GM06990 (cell line): ENCODE results near the gene NAGLU.
"Not testable (repeated sequence)": the region's sequence is repeated elsewhere in the genome, so short reads cannot be mapped to it uniquely, and the experiment has no call there.

Source experiments
- DNase-seq: peaks from one replicate; pipeline ENCODE4 v3.0.0-alpha.2; 2011; ENCODE audit not compliant: insufficient read length; ENCODE audit errors: extremely low read depth
- H3K27me3 ChIP-seq: replicated peaks from 2 replicates; pipeline ENCODE4 v1.6.0; 2011; ENCODE audit warnings: low read length; ENCODE audit not compliant: control insufficient read depth, insufficient read depth
- H3K36me3 ChIP-seq: 2 replicates; pipeline ENCODE4 v1.5.1; 2011; ENCODE audit warnings: low read length; ENCODE audit not compliant: control insufficient read depth, insufficient read depth
- H3K4me3 ChIP-seq: replicated peaks from 2 replicates; pipeline ENCODE4 v1.5.1; 2011; ENCODE audit warnings: low read depth, mild to moderate bottlenecking, control low read depth, low read length
- CTCF ChIP-seq: IDR thresholded peaks from 2 replicates; pipeline ENCODE4 v1.5.1; 2011; ENCODE audit warnings: low read length, control low read depth, mild to moderate bottlenecking, inconsistent platforms; ENCODE audit not compliant: insufficient read depth, poor library complexity, severe bottlenecking

The NAGLU gene

GRCh38 chr17:42541041-42541833, 5.2 kb downstream of the NAGLU start:
- Histone ChIP-seq H3K27me3 (no peaks in the 10 kb centered on the region), H3K4me3 (no peak overlapping the region), H3K36me3 (peaks cover 21% of the 10 kb centered on the region)
- TF ChIP-seq CTCF: no peak
- DNase-seq: no peak

- H3K36me3 ChIP-seq: peaks cover 21% of the 10 kb centered on the region
- TF ChIP-seq CTCF: no peak
- no peak for DNase-seq
Observed at GRCh38 chr17:42543190-42544079, 7.4 kb downstream of the NAGLU start.

GRCh38 chr17:42544874-42545283, 8.8 kb downstream of the NAGLU start:
- TF ChIP-seq CTCF: no peak
- H3K36me3 ChIP-seq: peaks cover 14% of the 10 kb centered on the region
- no peak overlapping the region for H3K4me3 ChIP-seq
- no peak for DNase-seq
- H3K27me3 ChIP-seq: no peaks in the 10 kb centered on the region

More at GRCh38 chr17:42543190-42544079, 7.4 kb downstream of the NAGLU start:
- Histone ChIP-seq H3K4me3 (no peak overlapping the region), H3K27me3 (no peaks in the 10 kb centered on the region)

GRCh38 chr17:42545755-42546505, 9.9 kb downstream of the NAGLU start:
- not testable (repeated sequence) for DNase-seq, H3K27me3 ChIP-seq, H3K4me3 ChIP-seq
- peaks cover 13% of the 10 kb centered on the region for H3K36me3 ChIP-seq

GRCh38 chr17:42547001-42547461, 11.0 kb downstream of the NAGLU start:
- Histone ChIP-seq H3K4me3 (no peak overlapping the region), H3K27me3 (no peaks in the 10 kb centered on the region), H3K36me3 (peaks cover 9% of the 10 kb centered on the region)
- TF ChIP-seq CTCF: no peak
- no peak for DNase-seq
